K562 (cell line): Measurements from ENCODE around the gene ZGLP1. TPM values are rescaled to one million over a fixed set of nuclear protein-coding genes. Genes with fewer than 3 reads are reported as not detected.

Source experiments
- CBX1 ChIP-seq: sonication (generic); IDR thresholded peaks from 2 replicates; pipeline ENCODE4 v1.6.1; 2016; ENCODE audit warnings: antibody characterized with exemption, low read depth, mild to moderate bottlenecking
- CXXC5 ChIP-seq: fragments of 250-450 bp; sonication (Bioruptor Pico); IDR thresholded peaks from 2 replicates; pipeline ENCODE4 v1.8.0; 2022; ENCODE audit warnings: inconsistent platforms, mild to moderate bottlenecking, moderate library complexity
- FOS ChIP-seq: IDR thresholded peaks from 3 replicates; pipeline ENCODE4 v1.6.1; 2011; ENCODE audit not compliant: insufficient read length; ENCODE audit errors: extremely low read depth
- GABPA ChIP-seq: fragments of 200-800 bp; sonication (Bioruptor generic); conservative IDR thresholded peaks from 2 replicates; pipeline ENCODE4 v1.6.1; 2016; ENCODE audit warnings: low read depth, missing genetic modification characterization, missing compliant biosample characterization
- HINFP ChIP-seq: fragments of 450-650 bp; conservative IDR thresholded peaks from 2 replicates; pipeline ENCODE4 v1.6.1; 2016; ENCODE audit warnings: missing genetic modification characterization, low read depth, mild to moderate bottlenecking, control low read depth, missing compliant biosample characterization
- HOXB6 ChIP-seq: fragments of 250-450 bp; sonication (Bioruptor Pico); IDR thresholded peaks from 2 replicates; pipeline ENCODE4 v1.5.1; 2022; ENCODE audit warnings: mild to moderate bottlenecking, borderline replicate concordance
- ILF3 ChIP-seq: fragments of 450-650 bp; IDR thresholded peaks from 2 replicates; pipeline ENCODE4 v1.6.1; 2018; ENCODE audit warnings: antibody characterized with exemption, mild to moderate bottlenecking, moderate library complexity, borderline replicate concordance
- KDM4B ChIP-seq, 2 experiments: fragments of 450-650 bp in 1 of 2; sonication (generic) in 1 of 2; IDR thresholded peaks; 2 replicates each; pipeline ENCODE4 v1.6.1; 2016 to 2017; ENCODE audit warnings: borderline replicate concordance in 2 of 2, antibody characterized with exemption in 1 of 2, low read depth in 1 of 2, mild to moderate bottlenecking in 1 of 2
- NR4A1 ChIP-seq, 2 experiments: fragments of 250-450 bp in 1 of 2; fragments of 450-650 bp in 1 of 2; sonication (Bioruptor Pico) in 1 of 2; IDR thresholded peaks; 2 replicates each; pipeline versions ENCODE4 v1.4.0 to v1.6.1; 2016 to 2020; ENCODE audit warnings: mild to moderate bottlenecking in 2 of 2, missing compliant biosample characterization in 1 of 2, missing genetic modification characterization in 1 of 2, moderate library complexity in 1 of 2
- RBFOX2 ChIP-seq: fragments of 200-400 bp; formaldehyde crosslinking; IDR thresholded peaks from 2 replicates; pipeline ENCODE4 v1.6.1; 2017; ENCODE audit warnings: low read depth, mild to moderate bottlenecking, low read length, moderate library complexity
- RBM34 ChIP-seq: fragments of 200-400 bp; formaldehyde crosslinking; IDR thresholded peaks from 2 replicates; pipeline ENCODE4 v1.6.1; 2018; ENCODE audit warnings: low read length, borderline replicate concordance; ENCODE audit not compliant: insufficient read depth
- SIN3B ChIP-seq: fragments of 450-650 bp; IDR thresholded peaks from 2 replicates; pipeline ENCODE4 v1.6.1; 2017; ENCODE audit warnings: low read depth, mild to moderate bottlenecking, moderate library complexity
- TRIM28 ChIP-seq: fragments of 450-650 bp; IDR thresholded peaks from 2 replicates; pipeline ENCODE4 v1.6.1; 2017
- USF2 ChIP-seq: sonication (generic); formaldehyde crosslinking; IDR thresholded peaks from 2 replicates; pipeline ENCODE4 v1.5.0; 2020; ENCODE audit warnings: missing genetic modification reagents
- ZNF174 ChIP-seq: fragments of 250-450 bp; sonication (Bioruptor Pico); IDR thresholded peaks from 2 replicates; pipeline ENCODE4 v1.4.0; 2020; ENCODE audit warnings: mild to moderate bottlenecking
- ZNF280A ChIP-seq: fragments of 450-650 bp; IDR thresholded peaks from 2 replicates; pipeline ENCODE4 v1.6.1; 2018; ENCODE audit warnings: mild to moderate bottlenecking, low read depth; ENCODE audit not compliant: partially characterized antibody
- ZNF282 ChIP-seq: sonication (generic); formaldehyde crosslinking; IDR thresholded peaks from 2 replicates; pipeline ENCODE4 v1.8.1; 2023; ENCODE audit warnings: missing genetic modification reagents
- ZNF3 ChIP-seq: fragments of 250-450 bp; sonication (Bioruptor Pico); IDR thresholded peaks from 2 replicates; pipeline ENCODE4 v1.5.0; 2021; ENCODE audit warnings: mild to moderate bottlenecking, moderate library complexity
- ZNF445 ChIP-seq: fragments of 250-450 bp; sonication (Bioruptor Pico); IDR thresholded peaks from 2 replicates; pipeline ENCODE4 v1.4.0; 2020; ENCODE audit warnings: low read depth, mild to moderate bottlenecking, moderate library complexity
- ZNF695 ChIP-seq: fragments of 450-650 bp; formaldehyde crosslinking; IDR thresholded peaks from 2 replicates; pipeline ENCODE4 v1.4.0; 2020; ENCODE audit warnings: mild to moderate bottlenecking, moderate library complexity
- polyA plus RNA-seq, 8 experiments: library from polyadenylated mRNA; depleted of rRNA in 4 of 8; stranded (reverse) in 5 of 8; unstranded in 3 of 8; fragments of >200 nt; fragmentation: Nextera tagmentation in 2 of 8; fragmentation: Illumina TruSeq in 1 of 8; extraction: Ambion mirVana in 2 of 8; extraction: Trizol in 1 of 8; gene quantifications; 2 replicates each; pipeline versions ENCODE4 v1.2.1 to v1.2.3, GENCODE V29; 2011 to 2014; ENCODE audit warnings: inconsistent platforms in 1 of 8, missing spikeins in 1 of 8
- total RNA-seq, 7 experiments: library from RNA; depleted of rRNA in 6 of 7; stranded (reverse); fragments of >200 nt in 6 of 7; fragmentation: Illumina TruSeq in 2 of 7; extraction: Trizol in 2 of 7; gene quantifications; 2 replicates each; pipeline versions ENCODE4 v1.2.1 to v1.2.3, GENCODE V29; 2011 to 2021; ENCODE audit warnings: low replicate concordance in 1 of 7
- TF ChIP-seq, protein P1 (sequence below), 2 experiments: fragments of 450-650 bp; conservative IDR thresholded peaks; 2 replicates each; pipeline ENCODE4 v1.6.1; 2017; ENCODE audit warnings: mild to moderate bottlenecking in 2 of 2, moderate library complexity in 2 of 2

The ZGLP1 gene
- total and polyA plus RNA-seq, 9 of the 15 experiments (the other 6 are each of a cell fraction or from before 2014, with no cell fraction given): 0.24 to 4.5 (median 2.2) TPM

- TF ChIP-seq NR4A1 (CRISPR knock-in tag; IDR thresholded peaks at IDR 0.05) (no peak), NR4A1 (tag; IDR thresholded peaks at IDR 0.05) (peak; percentile 57; the same call in 1 of the 2 replicates), HINFP (no peak), CXXC5 (peak; percentile 75), ZNF3 (no peak), GABPA (tag) (no peak; the same call in 1 of the 2 replicates), ILF3 (peak; percentile 38; the same call in 1 of the 2 replicates), CBX1 (peak; percentile 69; the same call in 1 of the 2 replicates), HOXB6 (CRISPR knock-in tag) (no peak), ZNF280A (no peak), RBFOX2 (peak; percentile 76), ZNF174 (CRISPR knock-in tag) (no peak), SIN3B (peak; percentile 93), ZNF282 (CRISPR knock-in tag) (no peak), USF2 (peak; percentile 99), FOS (no peak), TRIM28 (no peak), ZNF445 (CRISPR knock-in tag) (no peak), RBM34 (no peak), KDM4B (IDR thresholded peaks at IDR 0.05; ENCODE audit: borderline replicate concordance in 2 of 2, low read depth in 1 of 2) (0 out of 4 replicates have a peak, but pooled peaks of 1 of the 2 experiments have one; percentile 63), ZNF695 (CRISPR knock-in tag) (no peak; the same call in 1 of the 2 replicates)
- TF ChIP-seq, protein P1, sequence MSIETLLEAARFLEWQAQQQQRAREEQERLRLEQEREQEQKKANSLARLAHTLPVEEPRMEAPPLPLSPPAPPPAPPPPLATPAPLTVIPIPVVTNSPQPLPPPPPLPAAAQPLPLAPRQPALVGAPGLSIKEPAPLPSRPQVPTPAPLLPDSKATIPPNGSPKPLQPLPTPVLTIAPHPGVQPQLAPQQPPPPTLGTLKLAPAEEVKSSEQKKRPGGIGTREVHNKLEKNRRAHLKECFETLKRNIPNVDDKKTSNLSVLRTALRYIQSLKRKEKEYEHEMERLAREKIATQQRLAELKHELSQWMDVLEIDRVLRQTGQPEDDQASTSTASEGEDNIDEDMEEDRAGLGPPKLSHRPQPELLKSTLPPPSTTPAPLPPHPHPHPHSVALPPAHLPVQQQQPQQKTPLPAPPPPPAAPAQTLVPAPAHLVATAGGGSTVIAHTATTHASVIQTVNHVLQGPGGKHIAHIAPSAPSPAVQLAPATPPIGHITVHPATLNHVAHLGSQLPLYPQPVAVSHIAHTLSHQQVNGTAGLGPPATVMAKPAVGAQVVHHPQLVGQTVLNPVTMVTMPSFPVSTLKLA (conservative IDR thresholded peaks at IDR 0.05): peak; percentile 87 to 95
Measured at GRCh38 chr19:10315335-10316214, 6.0 kb upstream of the ZGLP1 start, which contains the start of gene FDX2 (continued).
